HepG2 (cell line): ENCODE data around the gene ACADVL. TPM values are rescaled to one million over a fixed set of nuclear protein-coding genes. Genes with fewer than 3 reads are reported as not detected.

Source experiments
- ATF4 ChIP-seq, 2 experiments: fragments of 450-650 bp in 1 of 2; sonication (generic) in 1 of 2; formaldehyde crosslinking; IDR thresholded peaks; 2 replicates each; pipeline versions ENCODE4 v1.5.0 to v1.8.0; 2020 to 2022; ENCODE audit warnings: mild to moderate bottlenecking in 1 of 2, missing genetic modification reagents in 1 of 2
- CSRNP1 ChIP-seq: sonication (generic); formaldehyde crosslinking; IDR thresholded peaks from 2 replicates; pipeline ENCODE4 v1.8.1; 2023; ENCODE audit warnings: mild to moderate bottlenecking, missing genetic modification reagents
- KLF13 ChIP-seq: sonication (generic); formaldehyde crosslinking; IDR thresholded peaks from 2 replicates; pipeline ENCODE4 v1.4.0; 2020; ENCODE audit warnings: mild to moderate bottlenecking, missing genetic modification reagents
- MAFK ChIP-seq, 2 experiments: IDR thresholded peaks in 1 of 2; conservative IDR thresholded peaks in 1 of 2; 2 replicates each; pipeline ENCODE4 v1.6.1; 2011; ENCODE audit warnings: improper control_type of control experiment in 2 of 2, low read length in 2 of 2
- MYPOP ChIP-seq: sonication (generic); formaldehyde crosslinking; IDR thresholded peaks from 2 replicates; pipeline ENCODE4 v1.8.1; 2023; ENCODE audit warnings: mild to moderate bottlenecking, moderate library complexity, missing genetic modification reagents
- REST ChIP-seq, 2 experiments: IDR thresholded peaks; 2 replicates each; pipeline ENCODE4 v1.6.1; 2011 to 2012; ENCODE audit warnings: low read length in 2 of 2, borderline replicate concordance in 1 of 2, low read depth in 1 of 2, mild to moderate bottlenecking in 1 of 2, moderate library complexity in 1 of 2
- STAG1 ChIP-seq: sonication (generic); formaldehyde crosslinking; IDR thresholded peaks from 2 replicates; pipeline ENCODE4 v1.4.0; 2020; ENCODE audit warnings: missing genetic modification reagents
- TOE1 ChIP-seq: sonication (generic); formaldehyde crosslinking; IDR thresholded peaks from 2 replicates; pipeline ENCODE4 v1.4.0; 2020; ENCODE audit warnings: mild to moderate bottlenecking, missing genetic modification reagents
- TP53 ChIP-seq: sonication (generic); formaldehyde crosslinking; conservative IDR thresholded peaks from 2 replicates; pipeline ENCODE4 v1.4.0; 2020; ENCODE audit warnings: missing genetic modification reagents
- ZNF101 ChIP-seq: sonication (generic); formaldehyde crosslinking; IDR thresholded peaks from 2 replicates; pipeline ENCODE4 v1.4.0; 2020; ENCODE audit warnings: mild to moderate bottlenecking, low read depth, missing genetic modification reagents, borderline replicate concordance
- ZNF225 ChIP-seq: sonication (generic); formaldehyde crosslinking; IDR thresholded peaks from 2 replicates; pipeline ENCODE4 v1.4.0; 2020; ENCODE audit warnings: mild to moderate bottlenecking, missing genetic modification reagents
- ZNF263 ChIP-seq: sonication (generic); formaldehyde crosslinking; IDR thresholded peaks from 2 replicates; pipeline ENCODE4 v1.4.0; 2020; ENCODE audit warnings: missing genetic modification reagents
- ZNF281 ChIP-seq: sonication (generic); formaldehyde crosslinking; IDR thresholded peaks from 2 replicates; pipeline ENCODE4 v1.4.0; 2020; ENCODE audit warnings: missing genetic modification reagents, borderline replicate concordance
- ZNF292 ChIP-seq: sonication (generic); formaldehyde crosslinking; IDR thresholded peaks from 2 replicates; pipeline ENCODE4 v1.8.1; 2022; ENCODE audit warnings: mild to moderate bottlenecking, low read depth, missing genetic modification reagents, borderline replicate concordance
- ZNF451 ChIP-seq: sonication (generic); formaldehyde crosslinking; IDR thresholded peaks from 2 replicates; pipeline ENCODE4 v1.5.0; 2020; ENCODE audit warnings: mild to moderate bottlenecking, missing genetic modification reagents
- ZNF644 ChIP-seq: IDR thresholded peaks from 2 replicates; pipeline ENCODE4 v1.6.1; 2016; ENCODE audit warnings: low read depth
- polyA plus RNA-seq, 8 experiments: library from polyadenylated mRNA; depleted of rRNA in 3 of 8; stranded (reverse) in 7 of 8; unstranded in 1 of 8; fragments of >200 nt; fragmentation: Illumina TruSeq in 4 of 8; extraction: Trizol in 4 of 8; gene quantifications; 2 replicates each; pipeline versions ENCODE4 v1.2.1 to v1.2.3, GENCODE V29; 2011 to 2016; ENCODE audit warnings: low read depth in 4 of 8, missing spikeins in 1 of 8, mixed read lengths in 1 of 8; ENCODE audit not compliant: insufficient read depth in 1 of 8
- total RNA-seq, 5 experiments: library from RNA; depleted of rRNA; stranded (reverse); fragments of >200 nt; fragmentation: Illumina TruSeq; extraction: Trizol; gene quantifications; 2 replicates each; pipeline ENCODE4 v1.2.3, GENCODE V29; 2016; ENCODE audit warnings: low read depth in 1 of 5

ACADVL gene
- total and polyA plus RNA-seq, 2 of the 13 experiments (the other 11 are each of a cell fraction or from before 2014, with no cell fraction given), result 219 to 412 TPM

GRCh38 chr17:7242717-7243452 lies 23.1 kb downstream of the ACADVL start (continued):
- TF ChIP-seq REST (IDR thresholded peaks at IDR 0.05; ENCODE audit: borderline replicate concordance in 1 of 2, low read depth in 1 of 2, low read length in 2 of 2), result peak in 1 of 2 experiments; percentile 38; a peak in 1 of 4 replicates
- TF ChIP-seq ATF4 (CRISPR knock-in tag; IDR thresholded peaks at IDR 0.05), result no peak
- no peak for TF ChIP-seq ZNF292 (CRISPR knock-in tag)
- no peak for TF ChIP-seq ZNF225
- TF ChIP-seq ZNF101 (CRISPR knock-in tag), result 0 out of 2 replicates have a peak, but pooled peaks have one; percentile 7
- TF ChIP-seq CSRNP1 (CRISPR knock-in tag), result peak; percentile 28; the same call in 1 of the 2 replicates
- 0 out of 2 replicates have a peak, but pooled peaks have one; percentile 26 for TF ChIP-seq ZNF263 (CRISPR knock-in tag)
- no peak for TF ChIP-seq TOE1 (CRISPR knock-in tag)
- no peak for TF ChIP-seq KLF13 (CRISPR knock-in tag)
- peak; percentile 63; the same call in 1 of the 2 replicates for TF ChIP-seq ZNF281 (CRISPR knock-in tag)
- peak; percentile 40 for TF ChIP-seq STAG1 (CRISPR knock-in tag)
- TF ChIP-seq MAFK (conservative IDR thresholded peaks at IDR 0.05 in 1 of 2, IDR thresholded peaks at IDR 0.05 in 1 of 2; ENCODE audit: low read length in 2 of 2), result peak in 1 of 2 experiments; percentile 42; a peak in 1 of 4 replicates
- no peak for TF ChIP-seq ZNF451 (CRISPR knock-in tag)
- TF ChIP-seq TP53, result no peak
- no peak for TF ChIP-seq ZNF644 (CRISPR knock-in tag)
- TF ChIP-seq MYPOP (CRISPR knock-in tag), result peak; percentile 67
